GM18909 (cell line): ENCODE results near the gene RNU5B-1.
"Not testable (repeated sequence)": the region's sequence is repeated elsewhere in the genome, so short reads cannot be mapped to it uniquely, and the experiment has no call there.

ENCODE experiments used
- ATAC-seq: cut with Tn5 transposase; IDR thresholded peaks from one replicate; pipeline ENCODE4 v1.9.1; 2021; ENCODE audit warnings: mild to moderate bottlenecking; ENCODE audit not compliant: unreplicated experiment, poor library complexity

Gene RNU5B-1

DNA sequence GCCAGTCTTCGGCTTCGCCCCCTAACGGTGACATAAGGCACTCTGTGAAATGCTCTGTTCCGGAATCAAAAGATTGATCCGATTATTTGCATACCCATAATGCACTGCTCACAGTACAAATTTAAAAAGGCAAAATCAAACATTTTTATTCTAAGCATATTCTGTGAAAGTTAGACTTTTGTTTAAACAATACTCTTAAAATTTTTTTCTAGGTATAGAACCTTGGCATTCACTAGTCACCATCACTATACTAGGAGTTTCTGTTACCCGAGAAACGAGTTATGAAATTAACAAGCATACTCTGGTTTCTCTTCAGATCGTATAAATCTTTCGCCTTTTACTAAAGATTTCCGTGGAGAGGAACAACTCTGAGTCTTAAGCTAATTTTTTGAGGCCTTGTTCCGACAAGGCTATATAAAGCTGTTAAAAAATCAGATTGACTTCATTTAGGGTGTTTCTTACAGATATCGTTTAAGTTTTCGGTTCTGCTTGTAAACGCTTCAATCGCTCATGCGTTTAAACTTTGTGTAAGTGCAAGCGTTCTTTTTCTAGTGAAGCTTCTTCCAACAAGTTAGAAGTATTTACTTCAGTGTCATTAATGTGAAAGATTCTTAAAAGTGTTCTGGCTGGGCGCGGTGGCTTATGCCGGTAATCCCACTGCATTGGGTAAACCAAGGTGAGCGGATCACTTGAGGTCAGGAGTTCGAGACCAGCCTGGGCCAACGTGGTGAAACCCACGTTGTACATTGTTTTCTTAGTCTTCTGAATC lies at the start of gene RNU5B-1:
Gene RNU5B-1, plus strand, starts transcription at position 297 of the 769 bp plus-strand sequence.
- peak; percentile 67 for ATAC-seq

DNA sequence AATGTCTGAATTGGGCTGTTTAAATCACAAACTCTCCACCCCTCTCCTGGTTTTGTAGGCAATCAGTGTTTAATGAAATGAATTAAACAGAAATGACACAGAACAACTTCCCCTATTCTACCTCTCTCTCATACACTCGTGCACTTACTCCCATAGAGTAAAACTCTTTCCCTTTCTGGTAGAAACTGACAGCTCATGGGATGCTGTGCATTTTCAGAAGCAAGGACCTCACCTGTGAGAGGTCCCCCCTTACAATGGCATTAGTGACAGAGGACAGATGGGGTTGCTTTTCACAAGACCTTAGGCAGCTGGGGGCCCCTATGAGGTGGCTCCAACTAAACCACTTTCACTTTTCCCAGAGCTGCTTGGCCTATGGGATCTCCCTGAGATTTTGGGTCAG lies 49.7 kb upstream of the RNU5B-1 start:
- ATAC-seq: no peak

DNA sequence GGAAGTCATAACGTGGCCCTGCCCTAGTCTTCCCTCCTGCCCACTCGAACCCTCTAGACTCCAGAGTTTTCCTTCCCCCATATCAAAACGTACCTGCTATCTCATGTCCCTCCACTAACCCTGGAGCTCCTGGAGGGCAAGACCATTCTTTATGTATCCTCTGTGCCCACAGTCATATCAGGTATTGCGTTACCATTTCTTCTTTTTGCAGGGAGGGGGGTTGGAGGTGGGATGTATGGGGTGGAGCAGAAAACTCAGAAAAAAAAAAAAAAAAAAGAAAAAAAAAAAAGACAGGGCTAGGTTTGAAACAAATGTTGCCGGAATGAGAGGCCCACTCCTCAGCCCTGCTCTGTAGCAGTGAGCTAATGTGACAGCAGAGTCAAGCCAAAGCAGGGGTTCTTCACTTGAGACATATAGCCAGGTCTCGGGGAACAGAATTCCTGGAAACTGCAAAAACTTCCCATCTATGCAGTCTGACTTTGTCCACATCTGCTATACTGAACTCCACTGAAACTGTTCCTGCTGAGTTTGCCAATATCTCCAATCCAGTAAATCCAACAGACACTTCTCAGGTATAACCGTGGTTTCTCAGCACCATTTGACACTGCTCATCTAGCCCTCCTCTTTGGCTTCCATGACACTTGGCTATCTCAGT lies 48.9 kb upstream of the RNU5B-1 start:
- no peak for ATAC-seq

GRCh38 chr15:65258375-65259262 lies 45.9 kb upstream of the RNU5B-1 start:
- no peak for ATAC-seq

GRCh38 chr15:65259367-65259797 lies 45.1 kb upstream of the RNU5B-1 start:
- no peak for ATAC-seq

- ATAC-seq: no peak
These were observed 43.5 kb upstream of the RNU5B-1 start for GRCh38 chr15:65260968-65261367.

- ATAC-seq: no peak
These were observed 41.2 kb upstream of the RNU5B-1 start for GRCh38 chr15:65263313-65263712.

DNA sequence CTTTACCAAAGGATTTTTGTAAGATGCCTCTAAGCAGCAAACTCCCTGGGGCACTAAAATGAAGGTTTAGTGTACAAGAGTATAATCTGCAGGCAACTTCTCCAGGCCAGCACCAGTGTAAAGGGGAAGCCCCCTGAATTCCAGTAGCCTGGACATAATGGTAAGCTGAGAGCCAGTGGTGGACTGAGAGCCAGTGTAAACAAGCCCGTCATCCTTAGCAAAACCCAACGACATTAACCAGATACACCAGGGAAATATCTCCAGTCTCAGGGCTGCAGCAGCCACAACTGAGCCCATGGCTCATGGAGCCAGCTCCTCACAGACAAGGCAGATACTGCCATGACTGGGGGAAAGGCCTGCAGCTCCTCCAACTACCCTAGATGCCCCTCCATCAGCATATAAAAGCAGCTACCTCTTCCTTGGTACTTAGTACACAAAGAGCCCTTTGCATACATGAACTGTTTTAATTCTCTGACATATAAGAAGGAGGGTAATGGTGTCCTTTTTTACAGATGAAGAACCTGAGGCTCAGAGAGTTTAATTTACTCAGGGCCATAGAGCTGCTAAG lies 39.5 kb upstream of the RNU5B-1 start:
- ATAC-seq: no peak

DNA sequence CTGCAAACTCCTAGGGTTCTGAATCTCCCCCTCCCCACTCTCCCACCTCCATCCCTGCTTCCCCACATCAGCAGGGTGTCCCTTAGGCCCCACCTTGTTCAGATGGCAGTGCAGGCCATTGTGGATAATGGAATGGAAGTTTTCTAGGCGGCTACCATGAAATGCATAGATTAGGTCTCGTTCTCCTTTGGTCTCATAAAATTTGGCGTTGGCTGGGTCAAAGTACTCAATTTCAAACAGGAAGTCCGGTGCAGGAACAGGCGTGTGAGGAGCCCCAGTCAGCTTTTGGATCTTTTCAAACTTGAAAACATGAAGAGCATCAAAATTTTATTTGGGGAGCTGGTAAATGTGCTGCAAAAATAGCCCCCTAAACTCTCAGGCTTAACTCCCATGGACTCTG lies 38.0 kb upstream of the RNU5B-1 start:
- ATAC-seq: no peak

DNA sequence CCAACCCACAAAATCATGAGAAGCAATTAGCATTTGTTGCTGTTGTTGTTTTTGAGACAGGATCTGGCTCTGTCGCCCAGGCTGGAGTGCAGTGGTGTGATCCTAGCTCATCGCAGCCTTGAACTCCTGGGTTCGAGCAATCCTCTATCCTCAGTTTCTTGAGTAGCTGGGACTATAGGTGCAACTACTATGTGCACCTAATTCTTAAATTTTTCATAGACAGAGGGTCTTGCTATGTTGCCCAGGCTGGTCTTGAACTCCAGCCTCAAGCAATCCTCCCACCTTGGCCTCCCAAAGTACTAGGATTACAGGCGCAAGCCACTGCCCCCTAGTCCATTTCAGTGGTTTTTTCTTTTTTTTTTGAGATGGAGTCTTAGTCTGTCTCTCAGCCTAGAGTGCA lies 36.1 kb upstream of the RNU5B-1 start:
- no peak for ATAC-seq

- ATAC-seq: not testable (repeated sequence)
These were observed 33.5 kb upstream of the RNU5B-1 start for GRCh38 chr15:65270811-65271545.

DNA sequence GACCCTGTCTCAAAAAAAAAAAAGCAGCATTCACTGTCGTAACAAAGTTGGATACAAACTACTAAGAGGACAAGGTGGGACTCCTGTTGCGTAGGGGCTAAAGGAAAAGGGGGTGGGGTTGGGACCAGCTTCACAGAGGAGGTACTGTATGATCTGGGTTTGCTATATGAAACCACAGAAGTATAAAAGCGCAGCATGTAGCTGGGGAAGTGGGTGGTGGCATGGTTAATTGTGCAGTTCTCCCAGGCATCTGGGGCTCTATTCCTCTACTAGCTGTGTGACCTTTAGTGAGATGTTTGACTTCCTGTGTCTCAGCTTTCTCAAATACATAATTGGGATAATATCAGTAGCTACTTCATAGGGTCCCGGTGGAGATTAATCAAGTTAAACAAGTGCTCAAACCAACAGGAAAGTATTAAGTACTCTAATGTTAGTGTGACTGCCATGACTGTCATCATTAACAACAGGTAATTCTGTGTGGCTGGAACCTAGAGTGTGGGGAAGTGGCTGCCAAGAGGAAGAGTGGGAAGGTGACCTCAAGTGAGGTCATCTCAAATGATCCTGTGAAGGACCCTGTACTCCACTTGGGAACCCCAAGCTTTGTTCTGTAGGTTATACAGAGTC lies 29.3 kb upstream of the RNU5B-1 start:
- ATAC-seq: no peak

GRCh38 chr15:65275728-65276126 lies 28.8 kb upstream of the RNU5B-1 start:
- ATAC-seq: no peak

GRCh38 chr15:65277015-65277414 lies 27.5 kb upstream of the RNU5B-1 start:
- no peak for ATAC-seq

DNA sequence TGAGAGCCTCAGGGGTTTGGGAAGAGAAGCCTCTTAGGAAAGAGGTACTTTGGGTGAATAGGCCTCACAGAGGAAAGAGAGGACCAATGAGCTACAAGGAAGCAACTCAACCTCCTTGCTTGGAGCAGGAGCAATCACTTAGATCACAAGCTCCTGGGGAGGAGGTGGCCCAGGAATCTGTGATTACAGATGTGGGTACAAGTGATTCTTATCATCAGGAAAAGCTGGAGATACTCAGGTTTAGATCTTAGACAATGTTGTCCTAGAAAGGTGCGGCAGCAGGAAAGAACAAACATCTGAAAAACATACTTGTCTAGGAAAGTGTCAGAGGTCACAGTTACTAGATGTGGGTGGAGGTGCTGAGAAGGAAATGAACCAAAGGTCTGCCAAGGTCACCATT lies 26.0 kb upstream of the RNU5B-1 start:
- no peak for ATAC-seq

DNA sequence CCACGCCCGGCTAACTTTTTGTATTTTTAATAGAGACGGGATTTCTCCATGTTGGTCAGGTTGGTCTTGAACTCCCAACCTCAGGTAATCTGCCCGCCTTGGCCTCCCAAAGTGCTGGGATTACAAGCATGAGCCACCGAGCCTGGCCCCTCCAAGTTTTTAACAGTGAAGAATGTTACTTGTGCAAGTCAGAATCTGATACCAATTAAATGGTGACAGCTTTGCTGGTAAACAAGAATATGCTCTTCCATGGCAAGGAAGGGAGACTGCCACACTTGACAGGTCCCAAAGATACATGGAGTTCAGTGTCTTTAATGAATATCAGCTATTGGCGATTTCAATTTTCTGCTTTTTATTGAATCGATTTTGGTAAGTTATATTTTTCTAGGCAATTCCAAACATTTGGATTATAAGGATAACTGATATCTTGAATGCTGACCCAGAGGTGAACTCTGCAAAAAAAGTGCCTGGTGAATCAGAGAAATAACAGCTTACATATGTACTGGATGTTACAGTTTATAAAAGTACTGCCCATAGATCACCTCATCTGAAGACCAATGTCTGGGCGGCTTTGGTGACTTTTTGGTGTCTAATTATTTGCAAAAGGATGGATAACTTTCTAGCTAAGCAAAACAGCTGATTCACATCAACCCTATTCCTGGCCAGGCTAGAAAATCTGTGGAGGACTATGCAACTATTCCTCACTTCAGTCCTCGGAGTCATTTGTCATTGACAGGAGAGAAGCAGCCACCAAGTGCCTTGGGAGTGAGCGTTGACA lies 19.0 kb upstream of the RNU5B-1 start:
- no peak for ATAC-seq

- ATAC-seq: peak; percentile 28
These were observed 18.3 kb upstream of the RNU5B-1 start for GRCh38 chr15:65286069-65286703.
